Activated T-helper 17 cell treated with anti-CD3 and anti-CD28 coated beads, Interleukin-2, amount 50 U/mL, for 72 hours (primary cell): ENCODE measurements around the gene HSCB. TPM values are rescaled to one million over a fixed set of nuclear protein-coding genes. Genes with fewer than 3 reads are reported as not detected.
A peak's percentile ranks its signal among the peaks of the same experiment; 100 is the strongest.

Experiments used
- ATAC-seq: fragments of 150-1000 bp; cut with Tn5 transposase; replicated peaks from 2 replicates; pipeline ENCODE4 v1.10.0; 2021; ENCODE audit warnings: mild to moderate bottlenecking, moderate library complexity
- H3K27ac Mint-ChIP-seq: one replicate; pipeline ENCODE4 v1.8.0; 2022; ENCODE audit warnings: mixed read lengths
- H3K27me3 Mint-ChIP-seq: one replicate; pipeline ENCODE4 v1.8.0; 2022; ENCODE audit warnings: mixed read lengths
- H3K36me3 Mint-ChIP-seq: one replicate; pipeline ENCODE4 v1.8.0; 2022; ENCODE audit warnings: low read depth, mild to moderate bottlenecking, mixed read lengths
- H3K4me1 Mint-ChIP-seq: one replicate; pipeline ENCODE4 v1.8.0; 2022; ENCODE audit warnings: mixed read lengths
- H3K4me3 Mint-ChIP-seq: one replicate; pipeline ENCODE4 v1.8.0; 2022; ENCODE audit warnings: mild to moderate bottlenecking, mixed read lengths
- H3K9me3 Mint-ChIP-seq: one replicate; pipeline ENCODE4 v1.8.0; 2022; ENCODE audit warnings: mixed read lengths
- total RNA-seq, 2 donors: library from RNA; stranded (reverse); gene quantifications; one replicate each; pipeline ENCODE4 v1.2.3, GENCODE V29; 2022

HSCB gene
- total RNA-seq, 2 donors from 2014 or later = 18.9 to 20.3 TPM

DNA sequence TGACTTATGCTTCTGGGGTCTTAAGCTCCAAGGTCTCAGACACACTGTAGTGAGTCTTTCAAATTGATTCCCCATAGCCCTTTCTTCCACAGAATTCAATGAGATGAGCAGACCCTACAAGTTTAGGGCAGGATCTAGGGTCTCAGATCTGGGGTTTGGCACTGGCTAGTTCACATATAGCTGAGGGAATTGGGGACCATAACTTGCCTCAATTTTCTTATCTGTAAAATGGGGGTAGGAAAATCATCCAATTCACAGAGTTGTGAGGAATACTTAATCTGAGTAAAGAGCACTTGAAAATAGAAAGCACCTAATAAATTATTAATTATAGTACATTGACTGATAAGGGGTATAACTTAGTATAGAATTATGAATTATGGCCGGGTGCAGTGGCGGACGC, 24.8 kb downstream of the HSCB start:
- no peak overlapping the region for H3K27ac Mint-ChIP-seq
- H3K9me3 Mint-ChIP-seq = no peaks in the 10 kb centered on the region
- H3K27me3 Mint-ChIP-seq = no peaks in the 10 kb centered on the region
- H3K4me3 Mint-ChIP-seq = no peak overlapping the region
- H3K4me1 Mint-ChIP-seq = no peaks in the 10 kb centered on the region
- ATAC-seq = no peak
- H3K36me3 Mint-ChIP-seq = no peaks in the 10 kb centered on the region

GRCh38 chr22:28768701-28769393, 27.0 kb downstream of the HSCB start:
- ATAC-seq = no peak
- no peaks in the 10 kb centered on the region for H3K27me3 Mint-ChIP-seq
- peaks cover 7% of the 10 kb centered on the region for H3K36me3 Mint-ChIP-seq
- no peaks in the 10 kb centered on the region for H3K9me3 Mint-ChIP-seq
- H3K27ac Mint-ChIP-seq = no peak overlapping the region
- H3K4me1 Mint-ChIP-seq = no peaks in the 10 kb centered on the region
- no peak overlapping the region for H3K4me3 Mint-ChIP-seq

DNA sequence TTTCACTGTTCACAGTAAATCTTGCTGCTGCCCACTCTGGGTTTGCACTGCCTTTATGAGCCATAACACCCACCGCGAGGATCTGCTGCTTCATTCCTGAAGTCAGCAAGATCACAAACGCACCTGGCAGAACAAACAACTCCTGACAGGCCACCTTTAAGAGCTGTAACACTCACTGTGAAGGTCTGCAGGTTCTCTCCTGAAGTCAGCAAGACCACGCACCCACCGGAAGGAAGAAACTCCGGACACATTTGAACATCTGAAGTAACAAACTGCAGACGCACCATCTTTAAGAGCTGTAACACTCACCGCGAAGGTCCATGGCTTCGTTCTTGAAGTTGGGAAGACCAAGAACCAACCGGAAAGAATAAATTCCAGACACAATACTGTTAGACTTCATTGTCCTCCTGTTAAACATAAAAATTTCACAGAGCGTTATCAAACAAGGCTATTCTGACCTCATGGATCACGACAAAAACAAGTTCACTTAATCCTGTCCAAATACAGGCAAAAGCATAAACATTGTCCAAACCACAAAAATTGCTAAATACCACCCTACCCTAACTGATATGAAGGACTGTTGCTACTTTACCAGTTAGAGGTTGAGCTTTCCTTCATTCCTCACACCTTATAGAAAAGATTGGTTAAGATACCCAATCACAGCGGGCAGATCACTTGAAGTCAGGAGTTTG, 27.7 kb downstream of the HSCB start:
- no peak overlapping the region for H3K27ac Mint-ChIP-seq
- no peak overlapping the region for H3K4me3 Mint-ChIP-seq
- no peaks in the 10 kb centered on the region for H3K27me3 Mint-ChIP-seq
- H3K4me1 Mint-ChIP-seq = peaks cover 1% of the 10 kb centered on the region
- no peak for ATAC-seq
- no peaks in the 10 kb centered on the region for H3K9me3 Mint-ChIP-seq
- H3K36me3 Mint-ChIP-seq = peaks cover 13% of the 10 kb centered on the region

DNA sequence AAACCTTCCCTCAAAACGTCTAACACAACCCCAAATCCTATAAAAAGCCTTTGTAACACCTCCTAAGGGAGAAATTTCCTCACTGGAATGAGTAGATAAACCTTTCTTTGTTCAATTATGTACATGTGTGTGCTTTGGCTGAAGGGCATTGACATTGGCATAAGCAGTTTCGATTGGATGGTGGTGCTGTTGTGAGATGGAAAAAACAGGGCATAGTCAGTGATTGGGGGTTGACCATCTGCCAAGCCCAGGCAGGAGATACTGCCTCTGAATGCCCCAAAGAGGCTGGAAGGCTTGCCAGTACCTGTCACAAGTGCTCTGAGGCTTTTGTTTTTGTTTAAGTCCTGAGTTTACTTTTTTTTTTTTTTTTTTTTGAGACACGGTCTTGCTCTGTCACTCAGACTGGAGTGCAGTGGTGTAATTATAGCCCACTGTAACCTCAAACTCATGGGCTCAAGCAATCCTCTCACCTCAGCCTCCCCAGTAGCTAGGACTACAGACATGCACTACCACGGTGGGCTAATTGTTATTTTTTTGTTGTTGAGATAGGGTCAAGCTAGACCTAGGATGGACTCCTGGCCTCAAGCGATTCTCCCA, 29.5 kb downstream of the HSCB start:
- Mint-ChIP-seq H3K27ac (no peak overlapping the region), H3K27me3 (no peaks in the 10 kb centered on the region), H3K4me1 (peaks cover 12% of the 10 kb centered on the region), H3K9me3 (no peaks in the 10 kb centered on the region), H3K4me3 (no peak overlapping the region), H3K36me3 (peaks cover 31% of the 10 kb centered on the region)
- ATAC-seq = no peak

DNA sequence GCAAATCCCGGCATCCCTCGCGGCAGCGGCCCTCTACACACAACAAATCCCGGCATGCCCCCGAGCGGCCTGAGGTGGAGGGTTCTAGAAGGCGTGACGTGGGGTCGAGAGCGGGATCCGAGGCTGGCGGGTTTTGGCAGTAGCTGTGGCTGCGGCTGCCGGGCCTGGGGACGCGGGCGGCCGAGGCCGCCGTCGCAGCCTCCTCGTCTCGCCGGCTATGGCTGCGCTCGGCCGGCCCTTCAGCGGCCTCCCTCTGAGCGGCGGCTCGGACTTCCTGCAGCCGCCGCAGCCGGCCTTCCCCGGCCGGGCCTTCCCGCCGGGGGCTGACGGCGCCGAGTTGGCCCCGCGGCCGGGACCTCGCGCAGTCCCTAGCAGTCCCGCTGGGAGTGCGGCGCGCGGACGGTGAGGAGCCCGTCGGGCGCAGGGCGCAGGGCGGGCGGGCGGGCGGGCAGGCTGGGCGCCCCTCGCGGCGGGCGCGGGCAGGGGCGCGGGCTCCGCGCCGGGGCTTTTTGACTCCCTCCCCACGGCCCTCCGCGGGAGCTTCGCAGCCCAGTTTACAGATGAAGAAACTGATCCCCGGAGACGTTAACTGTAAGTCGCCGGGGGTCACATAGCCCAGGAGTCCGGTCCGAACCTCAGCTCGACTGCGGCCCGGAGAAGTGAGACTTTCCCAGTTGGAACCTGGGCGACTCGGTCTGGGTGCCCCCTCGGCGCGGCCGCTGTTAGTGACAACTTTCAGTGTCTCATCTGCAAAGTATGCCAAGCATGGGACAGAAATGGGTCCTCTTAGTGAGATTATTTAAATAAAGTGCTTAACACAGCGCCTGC, 31.0 kb downstream of the HSCB start, which contains the start of gene CCDC117:
CCDC117 (plus strand) TSS at position 63 of the 828 bp plus-strand sequence; CDS start at position 218, 155 bp downstream.
- Mint-ChIP-seq H3K27ac (peak within 1 kb of the TSS; percentile 93), H3K36me3 (peaks cover 46% of the 10 kb centered on the region), H3K9me3 (no peaks in the 10 kb centered on the region), H3K27me3 (no peaks in the 10 kb centered on the region), H3K4me3 (peak within 1 kb of the TSS; percentile 87), H3K4me1 (peaks cover 12% of the 10 kb centered on the region)
- peak; percentile 85 for ATAC-seq

DNA sequence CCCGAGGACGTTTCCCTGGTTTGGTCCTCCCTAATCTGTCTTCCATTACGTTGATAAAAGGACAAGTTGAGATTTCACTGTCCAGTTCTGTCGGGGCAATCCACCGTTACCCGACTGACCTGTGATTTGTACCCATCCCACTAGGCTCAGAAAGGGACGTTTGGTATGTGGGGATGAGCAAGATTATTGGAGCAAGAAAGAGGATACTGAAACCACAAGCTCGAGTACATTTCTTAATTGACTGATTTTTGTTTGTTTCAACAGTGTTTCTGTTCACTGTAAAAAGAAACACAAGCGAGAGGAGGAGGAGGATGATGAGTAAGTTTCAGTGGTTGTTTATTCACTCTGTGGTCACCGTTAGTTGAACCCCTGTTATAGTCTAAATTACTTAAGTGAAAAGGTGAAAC, 31.6 kb downstream of the HSCB start:
- peak overlapping the region; percentile 87 for H3K4me3 Mint-ChIP-seq
- H3K27me3 Mint-ChIP-seq = no peaks in the 10 kb centered on the region
- H3K9me3 Mint-ChIP-seq = no peaks in the 10 kb centered on the region
- H3K36me3 Mint-ChIP-seq = peaks cover 52% of the 10 kb centered on the region
- peaks cover 12% of the 10 kb centered on the region for H3K4me1 Mint-ChIP-seq
- peak; percentile 79 for ATAC-seq
- H3K27ac Mint-ChIP-seq = peak overlapping the region; percentile 93

- Mint-ChIP-seq H3K27ac (no peak overlapping the region), H3K4me1 (peaks cover 12% of the 10 kb centered on the region), H3K36me3 (peaks cover 60% of the 10 kb centered on the region)
Observed at GRCh38 chr22:28774378-28774777, 32.5 kb downstream of the HSCB start.

DNA sequence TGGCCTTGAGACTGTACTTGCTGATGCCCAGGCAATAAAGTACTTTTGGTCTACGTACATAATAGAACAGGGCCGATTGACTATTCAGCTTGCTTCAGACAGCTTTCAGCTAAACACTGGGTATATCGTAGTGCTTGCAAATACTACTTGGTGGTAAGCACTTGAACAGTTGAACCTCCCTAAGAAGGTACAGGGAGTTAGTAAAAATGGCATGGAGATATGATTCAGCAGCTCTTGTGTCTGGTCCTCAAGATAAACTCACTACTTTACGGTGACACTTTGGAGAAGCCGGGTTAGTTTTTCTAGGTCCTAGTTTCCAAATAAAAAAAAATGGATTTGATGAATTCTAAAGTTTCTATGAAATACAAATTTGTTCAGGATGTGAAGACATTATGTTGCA, 38.0 kb downstream of the HSCB start:
- no peaks in the 10 kb centered on the region for H3K9me3 Mint-ChIP-seq
- H3K4me1 Mint-ChIP-seq = peaks cover 7% of the 10 kb centered on the region
- no peak overlapping the region for H3K4me3 Mint-ChIP-seq

More at GRCh38 chr22:28774378-28774777, 32.5 kb downstream of the HSCB start:
- H3K27me3 Mint-ChIP-seq = no peaks in the 10 kb centered on the region
- no peaks in the 10 kb centered on the region for H3K9me3 Mint-ChIP-seq
- H3K4me3 Mint-ChIP-seq = peak overlapping the region; percentile 66
- ATAC-seq = no peak

GRCh38 chr22:28780296-28780695, 38.5 kb downstream of the HSCB start:
- Mint-ChIP-seq H3K4me3 (no peak overlapping the region), H3K9me3 (no peaks in the 10 kb centered on the region), H3K36me3 (peaks cover 95% of the 10 kb centered on the region), H3K27me3 (no peaks in the 10 kb centered on the region), H3K4me1 (peaks cover 5% of the 10 kb centered on the region), H3K27ac (no peak overlapping the region)
- ATAC-seq = peak; percentile 21

More for the DNA sequence above, 38.0 kb downstream of the HSCB start:
- Mint-ChIP-seq H3K27ac (no peak overlapping the region), H3K36me3 (peaks cover 95% of the 10 kb centered on the region), H3K27me3 (no peaks in the 10 kb centered on the region)
- no peak for ATAC-seq

- H3K4me1 Mint-ChIP-seq = no peaks in the 10 kb centered on the region
Observed at GRCh38 chr22:28783786-28784671, 42.2 kb downstream of the HSCB start.

GRCh38 chr22:28788601-28789000, 46.8 kb downstream of the HSCB start:
- no peak overlapping the region for H3K27ac Mint-ChIP-seq
- peaks cover 6% of the 10 kb centered on the region for H3K4me1 Mint-ChIP-seq
- no peak for ATAC-seq
- no peaks in the 10 kb centered on the region for H3K27me3 Mint-ChIP-seq
- H3K9me3 Mint-ChIP-seq = no peaks in the 10 kb centered on the region
- H3K36me3 Mint-ChIP-seq = peaks cover 85% of the 10 kb centered on the region
- H3K4me3 Mint-ChIP-seq = no peak overlapping the region

More at GRCh38 chr22:28783786-28784671, 42.2 kb downstream of the HSCB start:
- Mint-ChIP-seq H3K27me3 (no peaks in the 10 kb centered on the region), H3K9me3 (no peaks in the 10 kb centered on the region), H3K4me3 (no peak overlapping the region), H3K27ac (peak overlapping the region; percentile 12), H3K36me3 (peaks cover 95% of the 10 kb centered on the region)
- ATAC-seq = no peak

- no peaks in the 10 kb centered on the region for H3K27me3 Mint-ChIP-seq
- H3K36me3 Mint-ChIP-seq = peaks cover 85% of the 10 kb centered on the region
- H3K27ac Mint-ChIP-seq = no peak overlapping the region
Observed at GRCh38 chr22:28791124-28791523, 49.3 kb downstream of the HSCB start.

DNA sequence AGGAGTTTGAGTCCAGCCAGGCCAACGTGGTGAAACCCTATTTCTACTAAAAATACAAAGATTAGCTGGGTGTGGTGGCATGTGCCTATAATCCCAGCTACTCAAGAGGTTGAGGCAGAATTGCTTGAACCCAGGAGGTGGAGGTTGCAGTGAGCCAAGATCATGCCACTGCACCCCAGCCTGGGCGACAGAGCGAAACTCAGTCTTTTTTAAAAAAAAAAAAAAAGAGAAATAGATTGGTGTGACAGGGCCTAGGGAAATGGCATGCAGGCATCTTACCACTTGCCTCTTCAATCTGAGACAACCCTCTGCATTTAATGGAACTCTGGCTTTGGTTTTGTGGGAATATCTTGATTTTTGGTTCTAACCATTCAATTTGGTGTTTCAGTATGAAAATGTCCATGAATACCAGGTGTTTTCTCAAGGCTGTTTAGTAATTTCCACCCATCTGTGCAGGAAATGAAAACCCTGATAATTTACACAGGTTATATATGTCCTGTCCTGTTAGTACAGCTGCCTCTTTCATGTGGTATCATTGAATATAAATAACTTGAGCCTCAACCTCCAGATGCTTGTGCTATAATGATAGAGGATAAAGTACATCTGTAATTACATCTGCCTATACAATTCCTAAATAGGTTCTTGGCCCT, 50.1 kb downstream of the HSCB start:
- Mint-ChIP-seq H3K4me1 (peaks cover 32% of the 10 kb centered on the region), H3K27me3 (no peaks in the 10 kb centered on the region), H3K27ac (peak overlapping the region; percentile 7), H3K4me3 (peak overlapping the region; percentile 10), H3K36me3 (peaks cover 85% of the 10 kb centered on the region), H3K9me3 (no peaks in the 10 kb centered on the region)
- peak; percentile 49 for ATAC-seq

More at GRCh38 chr22:28791124-28791523, 49.3 kb downstream of the HSCB start:
- no peak overlapping the region for H3K4me3 Mint-ChIP-seq
- H3K4me1 Mint-ChIP-seq = peaks cover 23% of the 10 kb centered on the region
- ATAC-seq = no peak
- H3K9me3 Mint-ChIP-seq = no peaks in the 10 kb centered on the region
